NCI-H1930 (cell line): Measurements from ENCODE around the gene LIME1.

ENCODE experiments used
- DNase-seq, 2 experiments: peaks; one replicate each; lab custom pipeline; 2025; lab: John Stamatoyannopoulos, UW

Gene LIME1

DNA sequence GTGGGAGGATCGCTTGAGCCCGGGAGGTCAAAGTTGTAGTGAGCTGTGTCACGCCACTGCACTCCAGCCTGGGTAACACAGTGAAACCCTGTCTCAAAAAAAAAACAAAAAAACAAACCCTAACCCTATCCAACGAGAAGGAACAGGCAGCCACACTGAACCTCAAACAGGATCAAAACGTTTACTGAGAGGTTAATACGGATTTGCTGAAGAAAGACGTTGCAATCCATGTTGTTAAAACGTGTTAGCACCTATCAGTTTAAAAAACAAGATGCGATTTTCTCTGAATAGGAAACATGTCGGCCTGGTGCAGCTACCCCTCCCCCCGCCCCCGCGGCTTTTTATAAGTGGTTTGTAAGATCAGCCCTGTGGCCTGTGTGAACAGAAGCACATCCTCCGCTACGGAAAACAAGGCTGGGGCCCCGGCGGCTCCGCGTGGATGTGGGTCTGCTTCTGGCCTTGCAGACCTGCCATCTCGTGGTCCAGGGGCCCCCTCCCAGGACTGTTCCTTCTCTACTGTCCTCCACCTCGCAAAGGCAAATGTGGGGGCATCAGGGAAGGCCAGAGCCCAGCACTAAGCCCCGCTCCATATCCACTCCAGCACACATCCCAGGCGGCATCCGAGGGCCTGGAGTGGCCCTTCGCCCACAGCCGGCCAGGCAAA, 14.5 kb downstream of the LIME1 start:
- no peak for DNase-seq

DNA sequence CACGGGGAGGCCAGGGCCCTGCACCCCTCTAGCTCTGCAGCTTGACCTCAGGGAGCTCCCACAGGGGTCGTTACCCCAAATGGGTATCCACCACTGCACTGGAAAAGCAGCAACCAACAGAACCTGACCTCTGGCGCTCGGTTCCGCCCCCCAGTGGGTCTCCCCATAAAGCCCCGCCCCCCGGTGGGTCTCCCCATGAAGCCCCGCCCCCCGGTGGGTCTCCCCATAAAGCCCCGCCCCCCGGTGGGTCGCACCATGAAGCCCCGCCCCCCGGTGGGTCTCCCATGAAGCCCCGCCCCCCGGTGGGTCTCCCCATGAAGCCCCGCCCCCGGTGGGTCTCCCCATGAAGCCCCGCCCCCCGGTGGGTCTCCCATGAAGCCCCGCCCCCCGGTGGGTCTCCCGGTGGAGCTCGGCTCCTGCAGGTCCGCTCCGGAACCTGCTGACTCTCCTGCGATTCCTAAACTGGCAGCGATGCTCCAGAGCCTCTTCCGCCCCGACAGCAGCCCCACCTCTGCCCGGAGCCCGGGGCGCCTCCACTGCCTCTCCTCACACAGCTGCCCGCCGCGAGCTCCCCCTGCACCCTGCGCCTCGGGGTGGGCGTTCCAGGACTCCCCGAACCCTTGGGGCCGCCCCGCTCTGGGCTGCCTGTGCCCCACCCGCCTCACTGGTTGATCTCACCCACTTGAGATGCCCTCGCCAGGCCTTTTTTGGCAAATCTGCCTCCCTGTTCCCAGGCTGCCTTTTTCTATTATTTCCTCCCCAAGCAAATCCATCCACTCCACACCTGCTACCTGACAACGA, 15.2 kb downstream of the LIME1 start:
- DNase-seq = no peak

DNA sequence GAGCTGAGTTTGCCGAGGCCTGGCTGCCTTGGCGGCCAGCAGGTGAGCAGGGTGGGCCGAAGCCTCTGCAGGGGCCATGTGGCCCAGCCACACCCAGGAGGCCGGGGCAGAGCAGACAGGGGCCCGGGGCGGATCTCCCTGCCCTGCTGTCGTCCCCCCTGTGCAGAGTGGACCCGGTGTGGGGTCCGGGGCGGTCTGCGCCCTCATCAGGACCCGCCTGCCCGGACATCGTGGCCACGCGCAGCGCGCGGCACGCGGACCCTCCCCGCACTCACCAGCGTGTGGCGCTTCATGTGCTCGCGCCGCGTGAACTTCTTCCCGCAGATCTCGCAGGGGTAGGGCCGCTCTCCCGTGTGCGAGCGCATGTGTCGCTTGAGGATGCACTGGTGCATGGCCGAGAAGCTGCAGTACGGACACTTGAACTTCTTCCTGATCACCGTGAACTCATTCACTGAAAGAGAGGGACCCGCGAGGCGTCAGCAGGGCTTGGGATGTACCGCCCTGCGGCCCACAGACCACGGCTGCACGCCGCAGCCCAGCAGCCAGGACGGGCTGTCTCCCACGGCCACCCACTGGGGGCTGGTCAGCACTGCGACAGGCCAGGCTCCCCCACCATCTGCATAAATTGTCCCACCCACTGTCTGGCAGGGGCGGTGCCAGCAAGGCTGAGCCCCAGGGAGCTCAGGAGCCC, 16.1 kb downstream of the LIME1 start:
- DNase-seq = no peak

DNA sequence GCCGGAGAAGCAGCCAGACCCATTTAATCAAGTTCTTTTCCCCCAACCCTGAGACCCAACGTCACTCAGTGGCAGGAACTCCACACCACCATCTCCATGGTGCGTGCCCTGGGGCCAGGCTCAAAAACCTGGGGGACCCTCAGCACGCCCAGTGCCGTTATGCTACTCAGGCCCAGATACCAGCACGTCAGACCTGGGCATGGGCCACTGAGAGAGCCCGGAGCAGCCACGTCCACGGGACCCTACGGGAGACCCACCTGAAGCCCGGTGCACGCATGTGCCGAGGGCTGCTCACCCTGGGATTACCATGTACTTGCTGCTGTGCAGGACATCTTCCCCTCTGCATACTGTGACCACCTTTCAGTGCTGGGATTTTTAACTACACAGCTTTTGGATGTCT, 16.9 kb downstream of the LIME1 start:
- no peak for DNase-seq

DNA sequence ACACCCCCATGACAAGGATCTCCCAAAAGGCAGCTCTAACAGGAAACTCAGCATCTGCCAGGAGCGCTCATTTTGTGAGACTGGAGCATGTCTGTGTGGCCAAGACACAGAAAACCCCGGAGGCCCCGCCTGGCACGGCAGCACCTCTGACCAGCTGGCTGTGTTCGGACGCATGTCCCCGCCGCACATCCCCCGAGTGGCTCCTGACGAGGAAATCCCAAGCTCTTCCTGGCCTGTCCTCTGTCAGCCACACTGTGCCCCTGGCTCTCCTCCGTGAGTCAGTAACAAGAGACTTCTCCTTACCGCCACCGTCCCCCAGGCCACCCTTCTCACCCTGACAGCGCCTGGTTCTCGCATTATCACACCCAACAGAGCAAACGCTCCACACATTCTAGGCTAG, 17.5 kb downstream of the LIME1 start:
- no peak for DNase-seq

DNA sequence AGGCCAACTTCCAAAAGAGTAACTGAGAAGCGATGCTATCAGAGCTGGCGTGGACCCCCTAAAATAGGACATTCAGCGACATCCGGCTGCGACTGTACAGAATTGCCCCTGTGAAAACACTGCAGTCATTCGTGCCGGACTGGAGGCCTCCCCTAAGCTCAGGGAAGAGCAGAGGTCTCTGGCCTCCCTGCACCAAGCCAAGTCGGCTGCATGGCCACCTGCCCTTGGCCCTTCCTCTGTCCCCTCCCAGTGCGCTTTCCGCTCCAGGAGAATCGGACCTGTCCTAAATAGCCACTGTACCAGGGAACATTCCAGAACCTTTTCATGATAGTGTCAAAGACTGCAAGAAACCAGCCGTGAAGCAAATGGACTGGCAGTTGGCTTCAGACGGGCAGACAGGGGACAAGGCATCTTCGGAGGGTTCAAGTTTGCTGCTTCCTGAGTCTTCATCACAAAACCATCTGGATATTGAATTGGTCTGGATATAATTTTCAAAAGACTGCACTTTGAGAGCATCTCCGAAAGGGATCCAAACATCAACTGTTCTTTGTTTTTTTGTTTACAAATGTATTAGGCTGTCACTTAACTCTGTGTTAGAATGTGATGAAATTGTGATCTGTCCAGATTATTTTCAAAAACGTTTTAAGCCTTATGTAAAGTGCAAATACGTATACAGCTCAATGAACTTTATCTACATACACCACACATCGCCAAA, 19.6 kb downstream of the LIME1 start:
- no peak for DNase-seq

DNA sequence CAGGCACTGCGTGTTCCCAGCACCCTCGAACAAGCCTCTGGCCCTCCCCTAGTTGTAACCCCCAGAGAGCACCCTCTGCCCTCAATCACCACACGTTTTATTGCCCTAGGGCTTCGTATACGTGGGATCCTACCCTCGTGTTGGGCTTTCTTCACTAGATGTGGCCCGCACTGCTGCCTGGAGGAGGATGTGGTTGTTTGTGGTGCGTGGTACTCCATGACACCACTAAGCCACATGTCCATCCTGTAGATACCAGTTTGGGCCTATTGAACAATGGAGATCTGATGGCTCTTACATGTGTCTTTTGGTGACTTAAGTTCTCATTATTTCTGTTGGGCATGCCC, 20.2 kb downstream of the LIME1 start:
- no peak for DNase-seq

DNA sequence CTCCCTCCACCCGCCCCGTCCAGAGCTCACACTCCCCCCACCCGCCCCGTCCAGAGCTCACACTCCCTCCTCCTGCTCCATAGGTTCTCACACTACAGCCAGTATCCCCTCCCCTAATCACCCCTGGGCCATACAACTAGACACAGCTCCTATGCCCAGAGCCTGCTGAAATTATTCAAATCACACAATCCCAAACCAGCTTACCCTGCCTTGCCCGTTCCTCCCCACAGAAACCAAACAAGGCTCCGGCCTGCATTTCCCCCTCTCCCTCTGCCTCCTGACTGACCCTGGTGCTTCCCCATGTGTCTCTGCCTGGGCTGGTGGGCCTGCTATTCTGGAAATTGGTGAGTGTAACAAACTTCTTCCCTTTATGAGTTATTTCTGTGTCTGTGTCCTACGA, 21.7 kb downstream of the LIME1 start:
- DNase-seq = no peak

DNA sequence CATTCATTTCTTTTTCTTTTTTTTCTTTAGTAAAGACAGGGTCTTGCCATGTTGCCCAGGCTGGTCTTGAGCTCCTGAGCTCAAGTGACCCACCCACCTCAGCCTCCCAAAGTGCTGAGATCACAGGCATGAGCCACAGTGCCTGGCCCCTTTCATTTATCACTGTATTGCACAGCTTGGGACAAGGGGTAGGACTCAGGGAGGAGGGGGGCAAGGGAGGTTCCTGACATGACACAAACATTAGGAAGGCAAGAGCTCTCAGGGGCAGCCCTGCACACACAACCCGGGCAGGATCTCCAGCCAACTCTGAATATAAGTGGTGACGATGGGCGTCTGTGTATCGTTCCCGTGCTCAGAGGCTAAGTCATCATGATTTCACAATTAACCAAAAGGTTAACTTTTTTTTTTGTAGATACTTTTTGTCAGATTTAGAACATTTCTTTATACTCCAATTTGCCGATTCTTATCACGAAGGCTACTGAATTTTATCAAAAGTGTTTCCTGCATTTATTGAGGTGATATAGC, 23.0 kb downstream of the LIME1 start:
- no peak for DNase-seq

DNA sequence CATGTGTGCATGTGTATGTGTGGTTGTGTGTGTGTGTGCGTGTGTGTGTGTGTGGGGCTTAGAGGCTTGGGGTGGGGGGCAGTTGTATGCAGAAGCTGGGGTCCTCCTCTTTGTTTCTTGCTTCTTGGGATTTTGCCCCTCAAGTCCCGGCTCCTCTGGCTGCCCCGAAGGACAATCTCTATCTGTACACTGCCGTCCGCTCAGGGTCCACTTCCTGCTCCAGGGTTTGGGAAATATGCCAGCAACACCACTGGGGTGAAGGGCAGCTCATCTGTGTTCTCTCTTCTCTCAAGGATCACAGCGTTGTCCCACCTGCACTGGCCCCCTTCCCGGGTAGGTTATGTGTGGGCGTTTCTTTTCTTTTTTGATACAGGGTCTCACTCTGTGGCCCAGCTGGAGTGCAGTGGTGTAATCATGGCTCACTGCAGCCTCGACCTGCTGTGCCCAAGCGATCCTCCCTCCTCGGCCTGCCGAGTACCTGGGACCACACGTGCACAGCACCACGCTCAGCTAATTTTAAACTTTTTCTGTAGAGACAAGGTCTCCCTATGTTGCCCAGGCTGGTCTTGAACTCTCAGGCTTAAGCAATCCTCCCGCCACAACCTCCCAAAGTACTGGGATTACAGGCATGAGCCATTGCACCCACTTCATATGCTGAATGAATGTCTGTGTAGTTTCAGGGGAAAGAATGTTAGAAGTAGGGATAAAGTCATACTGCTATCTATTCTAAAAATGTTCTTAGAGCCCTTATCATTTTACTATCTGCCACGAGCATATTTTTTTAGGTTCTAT, 28.8 kb downstream of the LIME1 start:
- no peak for DNase-seq

DNA sequence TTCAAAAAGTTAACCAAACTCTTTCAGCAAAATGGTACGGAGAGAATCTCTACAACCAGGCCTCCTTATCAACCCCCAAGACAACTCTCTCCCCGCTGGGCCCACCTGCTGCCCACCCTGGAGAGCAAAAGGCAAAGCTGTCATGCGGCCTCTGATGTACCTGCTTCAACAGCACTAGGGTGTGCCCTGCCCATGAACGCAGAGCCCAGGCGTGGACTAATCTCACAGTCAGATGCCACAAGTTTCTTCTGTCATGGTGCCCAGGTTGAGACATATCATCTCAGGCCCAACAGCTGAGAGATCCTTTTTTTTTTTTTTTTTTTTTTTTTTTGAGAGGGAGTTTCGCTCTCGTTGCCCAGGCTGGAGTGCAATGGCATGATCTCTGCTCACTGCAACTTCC, 29.4 kb downstream of the LIME1 start:
- DNase-seq = no peak

DNA sequence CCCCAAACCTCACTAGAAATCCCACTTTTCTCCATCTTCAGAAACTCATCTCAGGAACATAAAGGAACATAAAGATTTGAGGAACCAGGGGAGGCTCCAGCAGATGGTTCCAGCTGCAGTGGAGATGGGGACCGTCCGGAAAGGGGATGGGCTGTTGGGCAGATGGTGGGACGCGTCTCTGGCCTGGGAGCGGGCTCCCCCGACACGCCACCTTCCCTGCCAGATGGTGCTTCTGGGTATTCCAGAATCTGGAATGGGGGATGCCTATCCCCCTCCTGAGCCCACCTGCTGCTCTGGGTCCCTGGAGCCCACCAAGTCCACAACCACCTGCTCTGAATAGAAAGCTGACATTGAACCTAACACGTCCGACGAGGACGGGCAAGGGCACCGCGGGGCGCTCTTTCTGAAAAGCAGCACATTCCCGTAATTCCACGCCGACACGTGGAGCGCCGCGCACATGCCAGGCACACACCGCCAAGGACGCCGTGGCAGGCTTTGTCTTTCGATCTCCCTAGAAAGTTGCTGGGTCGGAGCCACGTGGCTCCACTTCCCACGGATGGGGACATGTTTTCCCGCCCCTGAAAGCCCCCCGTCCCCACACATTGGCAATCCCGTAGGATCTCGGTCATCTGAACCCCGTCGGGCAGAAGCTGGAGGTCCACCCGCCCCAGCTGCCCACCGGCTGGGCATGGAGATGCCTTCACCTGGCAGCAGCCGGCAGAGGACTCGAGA, 30.4 kb downstream of the LIME1 start:
- DNase-seq = no peak

DNA sequence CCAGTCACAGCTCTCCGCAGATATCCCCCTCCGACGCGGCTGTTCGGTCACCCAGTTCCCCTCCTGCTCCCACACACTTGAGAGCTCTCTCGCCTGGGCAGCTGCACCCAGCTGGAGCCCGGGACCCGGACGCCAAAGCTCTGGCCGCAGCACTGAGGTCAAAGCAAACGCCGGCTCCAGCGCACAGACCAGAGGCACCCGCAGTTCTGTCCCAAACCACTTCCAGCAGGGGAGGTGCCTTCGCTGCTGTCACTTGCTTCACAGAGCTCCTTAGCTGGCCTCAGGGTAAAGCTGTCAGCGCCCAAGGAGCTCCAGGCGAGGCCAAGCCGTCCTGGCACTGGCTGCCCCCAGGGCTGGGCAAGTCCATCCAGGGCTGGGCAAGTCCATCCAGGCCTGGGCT, 31.0 kb downstream of the LIME1 start:
- DNase-seq = no peak

DNA sequence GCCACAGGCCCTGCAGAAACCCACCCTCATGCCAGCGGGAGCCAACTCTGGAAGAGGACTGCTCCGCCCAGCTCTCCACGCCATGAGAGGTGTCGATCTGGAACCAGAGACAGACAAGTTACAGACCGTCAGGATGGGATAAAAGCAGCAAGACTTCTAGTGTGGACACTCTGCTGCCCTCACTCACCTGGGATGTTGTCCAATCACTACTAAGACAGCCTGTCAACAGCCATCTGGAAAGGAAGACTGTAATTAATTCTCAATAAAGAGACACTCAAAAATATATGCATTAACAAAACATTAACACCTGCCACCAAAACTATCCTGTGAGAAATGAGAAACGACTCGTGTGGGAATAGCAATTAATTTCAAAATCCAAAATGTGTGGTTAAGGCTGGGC, 31.4 kb downstream of the LIME1 start:
- DNase-seq = no peak

DNA sequence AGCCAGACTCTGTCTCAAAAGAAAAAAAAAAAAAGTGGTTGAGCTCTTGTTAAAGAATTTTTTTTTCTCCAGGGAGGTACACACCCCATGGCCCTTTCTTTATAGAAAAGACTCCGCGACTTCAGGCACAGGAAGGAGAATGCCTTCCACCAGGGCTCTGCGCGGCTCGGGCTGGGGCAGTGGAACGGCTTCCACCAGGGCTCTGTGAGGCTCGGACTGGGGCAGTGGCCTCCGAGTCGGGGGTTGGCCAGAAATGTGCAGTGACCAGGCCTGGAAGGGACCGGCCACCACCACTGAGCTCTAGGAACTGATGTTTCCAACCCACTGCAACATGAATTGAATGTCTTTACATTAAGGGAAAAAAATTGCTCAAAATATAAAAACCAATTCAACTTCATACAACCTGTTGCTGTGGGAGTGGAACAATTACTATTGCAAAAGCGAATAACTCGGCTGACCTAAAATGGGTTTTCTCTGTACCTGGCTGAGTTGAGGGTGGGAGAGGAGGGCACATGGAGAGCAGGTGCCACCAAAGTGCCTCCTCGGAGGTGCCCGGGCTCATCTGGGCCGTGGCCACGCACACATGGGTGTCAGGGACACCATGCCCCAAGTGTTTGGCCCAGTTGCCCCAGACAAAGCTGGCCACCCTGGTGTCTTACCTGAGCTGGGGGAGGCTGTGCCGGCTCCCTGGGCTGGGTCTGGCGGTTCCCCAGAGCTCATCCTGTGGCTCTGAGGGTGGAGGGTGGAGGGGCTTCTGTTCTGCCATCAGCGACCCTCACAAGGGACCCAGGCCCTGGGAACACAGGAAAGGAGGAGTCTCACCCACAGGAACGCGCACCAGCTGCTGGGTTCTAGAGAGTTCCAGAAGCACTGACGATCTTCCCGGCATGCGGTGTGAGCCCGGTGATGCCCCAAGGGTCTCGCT, 32.4 kb downstream of the LIME1 start:
- no peak for DNase-seq

DNA sequence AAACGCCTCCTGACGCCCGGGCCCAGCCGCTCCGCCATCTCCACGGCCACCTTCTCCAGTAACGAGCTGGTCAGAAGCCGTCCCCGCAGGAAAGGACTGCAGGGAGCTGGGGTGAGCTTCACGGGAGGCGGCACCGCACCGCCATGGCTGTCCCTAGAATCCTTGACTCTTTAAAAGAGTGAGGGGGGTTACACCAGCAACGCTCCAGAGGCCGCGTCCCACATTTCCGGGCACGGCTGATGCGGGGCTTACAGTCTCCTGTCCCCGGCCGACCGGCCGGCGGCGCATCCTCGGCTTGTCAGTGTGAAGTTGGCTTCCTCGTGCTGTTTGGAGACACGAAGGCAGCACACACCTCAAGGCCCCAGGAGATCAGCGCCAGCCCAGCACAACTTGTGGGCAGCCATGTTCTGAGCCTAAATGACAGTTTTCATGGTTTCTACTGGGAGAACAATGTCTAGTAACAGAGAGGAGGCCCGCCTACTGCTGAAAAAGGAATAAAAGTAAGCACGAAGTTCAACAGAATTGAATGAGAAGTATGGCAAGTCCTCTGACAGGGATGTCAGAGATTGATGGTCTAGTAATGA, 33.5 kb downstream of the LIME1 start:
- DNase-seq = no peak

DNA sequence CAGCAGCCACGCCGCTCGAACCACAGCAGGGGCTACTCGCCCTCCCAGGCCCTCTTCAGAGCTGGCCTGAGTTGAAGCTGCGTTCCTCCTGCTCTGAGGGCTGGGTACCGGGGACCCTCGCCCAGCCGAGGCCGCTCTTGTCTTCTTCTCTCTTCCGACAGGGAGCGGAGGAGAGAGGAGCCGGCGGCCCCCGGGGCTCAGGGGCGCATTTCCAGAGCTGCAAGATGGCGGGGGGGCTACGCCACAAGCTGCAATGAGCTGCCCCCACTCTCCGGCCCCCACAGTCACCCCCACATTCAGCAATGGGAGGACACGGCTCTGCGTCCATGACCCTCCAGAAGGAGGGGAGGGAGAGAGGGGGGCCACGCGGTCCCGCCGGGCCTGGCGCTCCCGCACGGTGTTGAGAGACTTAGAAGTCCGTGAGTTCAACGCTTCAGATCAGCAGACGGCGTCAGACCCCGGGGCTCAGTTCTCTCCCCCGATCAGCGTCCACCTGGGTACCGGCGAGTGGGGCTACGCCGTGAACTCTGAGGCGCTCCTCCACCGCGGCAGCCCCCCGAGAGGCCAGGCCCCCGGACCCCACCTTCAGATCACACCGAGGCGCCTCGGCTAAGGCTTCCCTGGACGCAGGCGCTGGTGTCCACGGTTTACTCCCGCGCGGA, 34.7 kb downstream of the LIME1 start:
- no peak for DNase-seq

DNA sequence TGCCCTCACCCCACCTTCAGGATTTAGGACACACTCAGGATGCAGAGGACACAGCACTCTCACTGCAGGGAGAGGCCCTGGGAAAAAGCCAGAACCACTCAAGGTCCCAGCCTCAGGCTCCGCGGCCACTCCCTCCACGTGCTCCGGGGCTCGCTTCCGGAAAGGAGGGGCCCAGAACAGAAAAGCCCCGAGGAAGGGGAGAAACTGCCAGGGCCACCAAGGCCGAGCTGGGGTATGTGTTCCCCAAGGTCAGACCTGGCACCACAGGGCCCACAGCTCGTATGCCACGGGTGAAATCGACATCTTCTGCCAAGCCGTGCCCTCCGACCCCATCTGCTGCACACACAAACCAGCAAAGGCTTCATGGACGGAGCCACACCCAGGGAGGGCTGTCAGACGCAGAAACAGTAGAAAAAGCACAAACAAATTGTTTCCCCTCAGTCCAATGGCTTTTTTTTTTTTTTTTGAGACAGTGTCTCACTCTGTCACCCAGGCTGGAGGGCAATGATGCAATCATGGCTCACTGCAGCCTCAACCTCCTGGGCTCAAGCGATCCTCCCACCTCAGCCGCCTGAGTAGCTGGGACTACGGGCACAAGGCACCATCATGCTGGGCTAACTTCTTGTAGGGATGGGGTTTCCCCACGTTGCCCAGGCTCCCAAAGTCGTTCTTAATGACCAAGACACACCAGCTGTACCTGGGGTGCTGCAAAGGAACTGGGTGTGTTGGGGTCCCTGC, 36.5 kb downstream of the LIME1 start:
- no peak for DNase-seq
